Upper lobe of left lung (tissue), 6 donors: ENCODE measurements around the gene CCNB1. TPM values are rescaled to one million over a fixed set of nuclear protein-coding genes. Genes with fewer than 3 reads are reported as not detected.
A peak's percentile ranks its signal among the peaks of the same experiment; 100 is the strongest.
"Not testable (repeated sequence)": the region's sequence is repeated elsewhere in the genome, so short reads cannot be mapped to it uniquely, and the experiment has no call there.

Experiments used
- ATAC-seq, 2 donors: fragments of 200-7000 bp; cut with Tn5 transposase; one replicate each; pipeline ENCODE4 v1.9.1; 2022; ENCODE audit warnings: mild to moderate bottlenecking in 2 of 2, moderate library complexity in 2 of 2; ENCODE audit not compliant: low FRiP score in 2 of 2
- DNase-seq, 2 donors: peaks; one replicate each; pipeline ENCODE4 v3.0.0-alpha.2; 2019 to 2020
- H3K27ac ChIP-seq, 4 donors: fragments of 200-600 bp; sonication (generic); one replicate each; pipeline ENCODE4 v1.5.1; 2016 to 2019
- H3K27me3 ChIP-seq, 4 donors: fragments of 200-600 bp; sonication (generic); one replicate each; pipeline ENCODE4 v1.5.1; 2017 to 2019
- H3K36me3 ChIP-seq, 4 donors: fragments of 200-600 bp; sonication (generic); one replicate each; pipeline ENCODE4 v1.5.1; 2016 to 2019
- H3K4me1 ChIP-seq, 4 donors: fragments of 200-600 bp; sonication (generic); one replicate each; pipeline ENCODE4 v1.5.1; 2018 to 2019
- H3K4me3 ChIP-seq, 4 donors: fragments of 200-600 bp; sonication (generic); one replicate each; pipeline ENCODE4 v1.5.1; 2017 to 2019; ENCODE audit warnings: mild to moderate bottlenecking in 2 of 4, moderate library complexity in 1 of 4
- H3K9me3 ChIP-seq, 4 donors: fragments of 200-600 bp; sonication (generic); one replicate each; pipeline ENCODE4 v1.5.1; 2018 to 2019
- EP300 ChIP-seq, 4 donors: sonication (generic); formaldehyde crosslinking; IDR thresholded peaks; one replicate each; pipeline ENCODE4 v1.5.1; 2017; ENCODE audit warnings: antibody characterized with exemption in 4 of 4, control low read depth in 2 of 4
- POLR2A ChIP-seq, 4 donors: fragments of 450-650 bp; IDR thresholded peaks; one replicate each; pipeline ENCODE4 v1.5.1; 2016 to 2017; ENCODE audit warnings: antibody characterized with exemption in 4 of 4, mild to moderate bottlenecking in 2 of 4
- POLR2AphosphoS5 ChIP-seq, 2 donors: sonication (generic); formaldehyde crosslinking; IDR thresholded peaks; one replicate each; pipeline ENCODE4 v1.5.1; 2017; ENCODE audit warnings: antibody characterized with exemption in 2 of 2
- WGBS, 2 donors: methylation state at CpG; one replicate each; pipeline ENCODE4 v1.1.5; 2017 to 2018; 5-methylcytosine and 5-hydroxymethylcytosine counted together
- small RNA-seq, 4 donors: library from RNA; depleted of rRNA; stranded (forward); fragments of <200 nt; gene quantifications; one replicate each; pipeline ENCODE3, GENCODE V24; 2016
- total RNA-seq, 6 donors: library from RNA; depleted of rRNA in 4 of 6; stranded (reverse); fragments of >200 nt in 4 of 6; gene quantifications; one replicate each; pipeline versions ENCODE4 v1.1.0 to v1.2.1, GENCODE V29; 2016 to 2021
- TF ChIP-seq, protein P1 (sequence below), 6 experiments: fragments of 450-650 bp in 4 of 6; fragments of 200-600 bp in 2 of 6; sonication (generic) in 2 of 6; IDR thresholded peaks; one replicate each; pipeline ENCODE4 v1.5.1; 2016 to 2019; ENCODE audit warnings: antibody characterized with exemption in 6 of 6
- donor health status: DM: no; HTN: no; CAD: no; lungs with moderate emphysema.
- donor health status: DM: no; HTN: yes; CAD: no; lungs with severe emphysema.

The CCNB1 gene
- total RNA-seq, 6 donors from 2014 or later, result 2.1 to 9.8 (median 5.6) TPM

DNA sequence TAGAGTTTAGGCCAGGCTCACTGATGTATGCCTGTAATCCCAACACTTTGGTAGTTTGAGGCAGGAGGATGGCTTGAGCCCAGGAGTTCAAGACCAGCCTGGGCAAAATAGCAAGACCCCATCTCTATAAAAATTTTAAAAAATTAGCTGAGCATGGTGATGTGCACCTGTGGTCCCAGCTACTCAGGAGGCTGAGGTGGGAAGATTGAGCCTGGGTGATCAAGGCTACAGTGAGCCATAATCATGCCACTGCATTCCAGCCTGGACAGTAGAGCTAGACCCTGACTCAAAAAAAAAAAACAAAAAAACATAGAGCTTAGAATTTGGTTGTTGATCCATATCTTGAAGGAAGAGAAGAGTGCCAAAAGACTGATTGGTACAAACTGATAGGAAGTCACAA is 53.0 kb downstream of the CCNB1 start:
- no peak for DNase-seq
- H3K4me1 ChIP-seq, result peaks cover 12 to 23% (median 14%) of the 10 kb centered on the region in 4 donors
- H3K4me3 ChIP-seq, result no peak overlapping the region
- no peaks in the 10 kb centered on the region for H3K9me3 ChIP-seq
- H3K27me3 ChIP-seq, result no peaks in the 10 kb centered on the region
- peak overlapping the region in 3 of 4 donors; percentile 24 to 54 (median 31) for H3K27ac ChIP-seq
- H3K36me3 ChIP-seq, result peaks cover 0 to 6% (median 0%) of the 10 kb centered on the region in 4 donors
- TF ChIP-seq EP300 (IDR thresholded peaks at IDR 0.05) (no peak), POLR2AphosphoS5 (IDR thresholded peaks at IDR 0.05) (no peak), POLR2A (IDR thresholded peaks at IDR 0.05) (no peak)
- TF ChIP-seq, protein P1, sequence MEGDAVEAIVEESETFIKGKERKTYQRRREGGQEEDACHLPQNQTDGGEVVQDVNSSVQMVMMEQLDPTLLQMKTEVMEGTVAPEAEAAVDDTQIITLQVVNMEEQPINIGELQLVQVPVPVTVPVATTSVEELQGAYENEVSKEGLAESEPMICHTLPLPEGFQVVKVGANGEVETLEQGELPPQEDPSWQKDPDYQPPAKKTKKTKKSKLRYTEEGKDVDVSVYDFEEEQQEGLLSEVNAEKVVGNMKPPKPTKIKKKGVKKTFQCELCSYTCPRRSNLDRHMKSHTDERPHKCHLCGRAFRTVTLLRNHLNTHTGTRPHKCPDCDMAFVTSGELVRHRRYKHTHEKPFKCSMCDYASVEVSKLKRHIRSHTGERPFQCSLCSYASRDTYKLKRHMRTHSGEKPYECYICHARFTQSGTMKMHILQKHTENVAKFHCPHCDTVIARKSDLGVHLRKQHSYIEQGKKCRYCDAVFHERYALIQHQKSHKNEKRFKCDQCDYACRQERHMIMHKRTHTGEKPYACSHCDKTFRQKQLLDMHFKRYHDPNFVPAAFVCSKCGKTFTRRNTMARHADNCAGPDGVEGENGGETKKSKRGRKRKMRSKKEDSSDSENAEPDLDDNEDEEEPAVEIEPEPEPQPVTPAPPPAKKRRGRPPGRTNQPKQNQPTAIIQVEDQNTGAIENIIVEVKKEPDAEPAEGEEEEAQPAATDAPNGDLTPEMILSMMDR (IDR thresholded peaks at IDR 0.05), result no peak
- no peak for ATAC-seq

DNA sequence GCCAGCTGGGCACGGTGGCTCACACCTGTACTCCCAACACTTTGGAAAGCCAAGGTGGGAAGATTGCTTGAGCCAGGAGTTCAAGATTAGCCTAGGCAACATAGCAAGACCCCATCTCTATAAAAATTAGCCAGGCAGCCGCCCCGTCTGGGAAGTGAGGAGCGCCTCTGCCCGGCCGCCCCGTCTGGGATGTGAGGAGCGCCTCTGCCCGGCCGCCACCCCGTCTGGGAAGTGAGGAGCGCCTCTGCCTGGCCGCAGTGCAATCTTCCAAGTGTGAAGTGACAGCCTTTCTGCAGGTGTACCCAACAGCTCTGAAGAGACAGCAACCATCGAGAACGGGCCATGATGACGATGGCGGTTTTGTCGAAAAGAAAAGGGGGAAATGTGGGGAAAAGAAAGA is 53.4 kb downstream of the CCNB1 start:
- not testable (repeated sequence) for H3K36me3 ChIP-seq, H3K9me3 ChIP-seq, ATAC-seq, H3K27me3 ChIP-seq, DNase-seq, H3K4me3 ChIP-seq
- 98% methylated on average over 18 of the region's 18 CpGs for WGBS, 2 donors
- H3K4me1 ChIP-seq, result peaks cover 12 to 23% (median 14%) of the 10 kb centered on the region in 4 donors
- H3K27ac ChIP-seq, result peak overlapping the region in 3 of 4 donors; percentile 24 to 54 (median 31)

DNA sequence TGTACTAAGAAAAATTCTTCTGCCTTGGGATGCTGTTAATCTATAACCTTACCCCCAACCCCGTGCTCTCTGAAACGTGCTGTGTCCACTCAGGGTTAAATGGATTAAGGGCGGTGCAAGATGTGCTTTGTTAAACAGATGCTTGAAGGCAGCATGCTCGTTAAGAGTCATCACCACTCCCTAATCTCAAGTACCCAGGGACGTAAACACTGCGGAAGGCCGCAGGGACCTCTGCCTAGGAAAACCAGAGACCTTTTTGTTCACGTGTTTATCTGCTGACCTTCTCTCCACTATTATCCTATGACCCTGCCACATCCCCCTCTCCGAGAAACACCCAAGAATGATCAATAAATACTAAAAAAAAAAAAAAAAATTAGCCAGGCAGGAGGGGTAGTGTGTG is 53.9 kb downstream of the CCNB1 start:
- ATAC-seq, H3K36me3 ChIP-seq, H3K27me3 ChIP-seq, H3K9me3 ChIP-seq, H3K4me3 ChIP-seq: not testable (repeated sequence)
- peak in 1 of 2 donors; percentile 58 for DNase-seq
- Histone ChIP-seq H3K4me1 (peaks cover 12 to 23% (median 14%) of the 10 kb centered on the region in 4 donors), H3K27ac (peak overlapping the region in 2 of 4 donors; percentile 46 to 55)
- 65 to 91% methylated on average over 7 of the region's 9 CpGs for WGBS, 2 donors

DNA sequence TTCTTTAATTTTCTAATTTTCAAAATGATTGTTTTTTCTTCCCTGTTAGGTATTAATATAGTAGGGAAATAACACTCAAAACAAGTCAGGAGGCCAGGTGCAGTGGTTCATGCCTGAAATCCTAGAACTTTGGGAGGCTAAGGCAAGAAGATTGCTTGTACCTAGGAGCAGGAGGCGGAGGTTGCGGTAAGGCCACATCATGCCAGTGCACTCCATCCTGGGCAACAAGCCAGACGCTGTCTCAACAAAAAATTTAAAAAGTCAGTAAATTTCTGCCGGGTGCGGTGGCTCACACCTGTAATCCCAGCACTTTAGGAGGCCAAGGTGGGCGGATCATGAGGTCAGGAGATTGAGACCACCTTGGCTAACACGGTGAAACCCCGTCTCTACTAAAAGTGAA is 57.6 kb downstream of the CCNB1 start:
- DNase-seq, result peak in 1 of 2 donors; percentile 41
- no peak for ATAC-seq
- Histone ChIP-seq H3K27ac (no peak overlapping the region), H3K4me1 (peaks cover under 1 to 5% (median 3%) of the 10 kb centered on the region in 4 donors), H3K9me3 (no peaks in the 10 kb centered on the region), H3K36me3 (peaks cover 6 to 34% (median 15%) of the 10 kb centered on the region in 4 donors), H3K27me3 (no peaks in the 10 kb centered on the region), H3K4me3 (no peak overlapping the region)
- 77 to 94% methylated on average over 8 of the region's 8 CpGs for WGBS, 2 donors
- TF ChIP-seq POLR2AphosphoS5 (IDR thresholded peaks at IDR 0.05), result no peak
- no peak for TF ChIP-seq POLR2A (IDR thresholded peaks at IDR 0.05)
- no peak for TF ChIP-seq EP300 (IDR thresholded peaks at IDR 0.05)
- TF ChIP-seq, protein P1 (IDR thresholded peaks at IDR 0.05), result no peak

DNA sequence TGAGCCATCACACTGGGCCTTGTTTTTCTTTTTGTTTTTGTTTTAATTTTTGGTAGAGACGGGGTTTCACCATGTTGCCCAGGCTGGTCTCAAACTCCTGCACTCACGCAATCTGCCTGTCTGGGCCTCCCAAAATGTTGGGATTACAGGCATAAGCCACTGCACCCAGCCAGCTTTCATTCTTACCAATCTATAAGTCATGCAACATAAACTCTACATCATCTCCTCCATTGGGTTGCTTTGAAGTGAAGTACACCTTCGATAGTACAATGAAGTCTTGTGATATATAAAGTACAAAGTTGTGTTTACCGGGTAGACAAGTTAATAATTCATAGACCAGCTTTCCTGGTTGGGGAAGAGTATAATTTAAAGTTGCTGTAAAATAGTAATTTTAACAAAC is 58.9 kb downstream of the CCNB1 start:
- Histone ChIP-seq H3K4me1 (no peaks in the 10 kb centered on the region), H3K4me3 (no peak overlapping the region), H3K36me3 (peaks cover 8 to 39% (median 18%) of the 10 kb centered on the region in 4 donors), H3K27me3 (no peaks in the 10 kb centered on the region), H3K27ac (no peak overlapping the region), H3K9me3 (no peaks in the 10 kb centered on the region)
- no peak for DNase-seq
- ATAC-seq, result no peak
- 85 to 88% methylated on average over 4 of the region's 4 CpGs for WGBS, 2 donors
- TF ChIP-seq, protein P1 (IDR thresholded peaks at IDR 0.05), result no peak
- no peak for TF ChIP-seq POLR2AphosphoS5 (IDR thresholded peaks at IDR 0.05)
- TF ChIP-seq POLR2A (IDR thresholded peaks at IDR 0.05), result no peak
- TF ChIP-seq EP300 (IDR thresholded peaks at IDR 0.05), result no peak

Small RNAs within 50 kb of the gene (small RNA-seq; reads per million reads assigned to genes)
- gene SNORA50D, result 0 reads per million in 4 donors

Other genes starting within 250 kb of the CCNB1 start
- gene SLC30A5, start 73.1 kb upstream of the CCNB1 start, total RNA-seq, result 10 to 100 TPM; 23.3 to 61.4 (median 42.8) TPM
- 1 to 10 TPM; 1.8 to 3.3 (median 2.4) TPM for gene CENPH, start 22.4 kb downstream of the CCNB1 start, total RNA-seq
- 10 to 100 TPM in 5 of 6 donors, 1 to 10 TPM in 1; 8.3 to 36.4 (median 22.1) TPM for gene CDK7, start 67.7 kb downstream of the CCNB1 start, total RNA-seq
- 10 to 100 TPM in 3 of 6 donors, 1 to 10 TPM in 3; 5.2 to 21.3 (median 11.3) TPM for gene CCDC125, start 165.7 kb downstream of the CCNB1 start, total RNA-seq
- 10 to 100 TPM in 4 of 6 donors, 1 to 10 TPM in 2; 7.2 to 31.8 (median 18.2) TPM for gene AK6, start 202.4 kb downstream of the CCNB1 start, total RNA-seq
- gene TAF9, start 202.4 kb downstream of the CCNB1 start, total RNA-seq, result 10 to 100 TPM; 25.9 to 59.7 (median 38.2) TPM
- 10 to 100 TPM; 15.2 to 27.2 (median 17.9) TPM for gene RAD17, start 202.7 kb downstream of the CCNB1 start, total RNA-seq
- 10 to 100 TPM; 12.5 to 37.2 (median 25.7) TPM for gene MARVELD2, start 248.0 kb downstream of the CCNB1 start, total RNA-seq